Astrocyte of the cerebellum (primary cell): ENCODE results near the gene TECR.
A peak's percentile ranks its signal among the peaks of the same experiment; 100 is the strongest.

Source experiments
- DNase-seq: peaks from one replicate; pipeline ENCODE4 v3.0.0-alpha.2; 2011; ENCODE audit warnings: low read depth
- H3K4me3 ChIP-seq: 2 replicates; pipeline ENCODE4 v1.5.1; 2011; ENCODE audit warnings: mild to moderate bottlenecking, low read depth, low read length, moderate library complexity
- in situ Hi-C: cut with HindIII; loops from 2 replicates; pipeline ENCODE4 v1.10.0; 2017; ENCODE audit warnings: low sequenced_read_pairs
- TF ChIP-seq, protein P1 (sequence below): IDR thresholded peaks from 2 replicates; pipeline ENCODE4 v1.5.1; 2012; ENCODE audit warnings: low read length, low read depth, moderate library complexity, mild to moderate bottlenecking; ENCODE audit errors: missing control alignments

The TECR gene

DNA sequence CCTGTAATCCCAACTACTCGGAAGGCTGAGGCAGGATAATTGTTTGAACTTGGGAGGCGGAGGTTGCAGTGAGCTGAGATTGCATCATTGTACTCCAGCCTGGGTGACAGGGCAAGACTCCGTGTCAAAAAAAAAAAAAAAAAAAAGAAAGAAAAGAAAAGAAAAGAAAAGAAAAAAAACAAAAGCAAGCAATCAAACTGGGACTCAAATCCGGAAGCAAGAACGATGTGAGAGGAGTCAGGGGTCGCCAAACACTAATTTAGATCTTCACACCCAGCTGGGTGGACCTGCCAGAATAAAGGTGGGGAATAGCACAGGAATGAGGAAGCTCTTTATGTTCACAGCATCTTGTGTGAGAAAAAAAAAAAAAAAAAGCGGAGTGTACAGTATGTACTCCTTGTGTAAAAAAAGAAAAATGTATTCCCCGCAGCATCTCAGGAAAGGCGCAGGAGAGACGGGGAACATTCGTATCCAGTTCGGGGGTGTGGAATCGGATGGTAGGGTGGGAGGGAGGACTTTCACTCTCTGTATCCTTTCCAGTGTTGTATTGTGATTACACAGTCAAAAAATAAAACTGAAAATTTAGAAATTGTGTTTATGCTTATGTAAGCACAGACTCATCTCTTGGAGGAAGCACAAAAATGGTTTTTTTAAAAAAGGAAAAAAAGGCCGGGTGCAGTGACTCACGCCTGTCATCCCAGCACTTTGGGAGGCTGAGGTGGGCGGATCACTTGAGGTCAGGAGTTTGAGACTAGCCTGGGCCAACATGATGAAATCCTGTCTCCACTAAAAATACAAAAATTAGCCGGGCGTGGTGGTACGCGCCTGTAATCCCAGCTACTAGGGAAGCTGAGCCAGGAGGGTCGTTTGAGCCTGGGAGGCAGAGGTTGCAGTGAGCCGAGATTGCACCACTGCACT is 18.8 kb upstream of the TECR start:
- in situ Hi-C loops: loop anchor here (25.0 kb wide), 1 partner anchor 98 kb away; the partner anchor contains the start of gene DDX39A
- no peak for DNase-seq
- no peak overlapping the region for H3K4me3 ChIP-seq
- TF ChIP-seq, protein P1, sequence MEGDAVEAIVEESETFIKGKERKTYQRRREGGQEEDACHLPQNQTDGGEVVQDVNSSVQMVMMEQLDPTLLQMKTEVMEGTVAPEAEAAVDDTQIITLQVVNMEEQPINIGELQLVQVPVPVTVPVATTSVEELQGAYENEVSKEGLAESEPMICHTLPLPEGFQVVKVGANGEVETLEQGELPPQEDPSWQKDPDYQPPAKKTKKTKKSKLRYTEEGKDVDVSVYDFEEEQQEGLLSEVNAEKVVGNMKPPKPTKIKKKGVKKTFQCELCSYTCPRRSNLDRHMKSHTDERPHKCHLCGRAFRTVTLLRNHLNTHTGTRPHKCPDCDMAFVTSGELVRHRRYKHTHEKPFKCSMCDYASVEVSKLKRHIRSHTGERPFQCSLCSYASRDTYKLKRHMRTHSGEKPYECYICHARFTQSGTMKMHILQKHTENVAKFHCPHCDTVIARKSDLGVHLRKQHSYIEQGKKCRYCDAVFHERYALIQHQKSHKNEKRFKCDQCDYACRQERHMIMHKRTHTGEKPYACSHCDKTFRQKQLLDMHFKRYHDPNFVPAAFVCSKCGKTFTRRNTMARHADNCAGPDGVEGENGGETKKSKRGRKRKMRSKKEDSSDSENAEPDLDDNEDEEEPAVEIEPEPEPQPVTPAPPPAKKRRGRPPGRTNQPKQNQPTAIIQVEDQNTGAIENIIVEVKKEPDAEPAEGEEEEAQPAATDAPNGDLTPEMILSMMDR: no peak

DNA sequence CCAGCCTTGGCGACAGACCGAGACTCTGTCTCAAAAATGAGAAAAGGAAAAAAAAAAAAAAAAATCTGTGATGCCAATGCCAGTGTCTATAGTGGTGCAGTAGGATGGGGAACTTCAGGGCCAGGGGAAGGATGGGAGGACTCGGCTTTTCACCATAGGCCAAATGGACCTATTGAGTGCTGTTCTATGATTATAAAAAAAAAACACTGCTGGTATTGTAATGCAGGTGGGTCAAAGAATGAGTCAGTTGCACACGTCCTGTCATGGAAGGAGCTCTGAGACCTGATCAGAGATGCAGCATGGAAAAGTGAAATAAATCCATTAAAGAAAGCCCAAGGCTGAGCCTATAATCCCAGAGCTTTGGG is 18.2 kb upstream of the TECR start:
- H3K4me3 ChIP-seq: no peak overlapping the region
- TF ChIP-seq, protein P1: no peak
- in situ Hi-C loops: loop anchor here (25.0 kb wide), 1 partner anchor 99 kb away; the partner anchor contains the start of gene DDX39A
- DNase-seq: no peak

DNA sequence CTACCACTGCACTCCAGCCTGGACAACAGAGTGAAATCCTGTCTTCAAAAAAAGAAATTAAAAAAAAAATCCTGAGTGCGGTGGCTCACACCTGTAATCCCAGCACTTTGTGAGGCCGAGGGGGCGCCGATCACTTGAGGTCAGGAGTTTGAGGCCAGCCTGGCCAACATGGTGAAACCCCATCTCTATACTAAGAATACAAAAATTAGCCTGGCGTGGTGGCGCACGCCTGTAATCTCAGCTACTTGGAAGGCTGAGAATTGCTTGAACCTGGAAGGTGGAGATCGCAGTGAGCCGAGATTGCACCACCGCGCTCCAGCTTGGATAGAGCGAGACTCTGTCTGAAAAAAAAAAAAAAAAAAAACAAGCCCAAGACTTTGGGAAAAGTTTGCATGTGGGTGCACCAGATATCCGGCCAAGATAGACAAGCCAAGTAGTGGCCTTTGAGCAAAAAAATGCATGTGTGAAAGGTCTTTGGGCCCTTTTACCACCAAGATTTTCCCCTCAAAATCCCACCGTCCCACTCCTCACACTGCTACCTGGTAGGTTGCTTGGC is 16.9 kb upstream of the TECR start:
- in situ Hi-C loops: loop anchor here (25.0 kb wide), 1 partner anchor 100 kb away; the partner anchor contains the start of gene DDX39A
- TF ChIP-seq, protein P1: no peak
- DNase-seq: no peak
- H3K4me3 ChIP-seq: no peak overlapping the region

DNA sequence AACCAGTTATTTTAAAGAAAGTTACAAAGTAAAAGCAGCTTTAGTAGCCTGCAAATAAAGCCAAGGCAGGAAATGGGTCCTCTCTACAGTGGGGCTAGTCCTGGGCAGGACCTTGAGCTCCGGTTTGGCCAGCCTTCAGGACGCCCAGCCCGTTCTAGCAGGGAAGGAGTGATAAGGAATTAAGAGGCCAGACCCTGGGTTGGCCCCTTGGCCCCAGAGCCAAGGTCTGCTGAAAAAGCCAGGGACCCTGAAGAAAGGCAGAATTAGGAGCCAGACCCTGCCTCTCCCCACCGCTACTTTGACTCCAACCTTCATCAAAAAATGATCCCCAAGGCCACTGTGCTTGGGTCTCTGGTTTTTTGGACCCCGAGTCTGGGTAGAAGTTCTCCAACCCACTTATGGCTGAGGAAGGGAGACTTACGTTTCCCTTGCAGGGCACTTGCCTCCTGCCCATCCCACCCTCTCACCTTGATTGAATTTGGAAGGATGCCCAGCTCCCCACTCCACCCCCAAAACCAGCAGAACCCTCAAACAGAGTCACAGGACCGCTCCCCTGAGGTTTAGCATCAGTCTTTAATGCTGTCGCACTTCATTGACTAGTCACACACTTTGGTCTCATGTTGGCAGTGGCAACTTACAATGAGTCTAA is 15.1 kb upstream of the TECR start:
- DNase-seq: no peak
- TF ChIP-seq, protein P1: no peak
- H3K4me3 ChIP-seq: no peak overlapping the region
- in situ Hi-C loops: loop anchor here (25.0 kb wide), 1 partner anchor 102 kb away; the partner anchor contains the start of gene DDX39A

DNA sequence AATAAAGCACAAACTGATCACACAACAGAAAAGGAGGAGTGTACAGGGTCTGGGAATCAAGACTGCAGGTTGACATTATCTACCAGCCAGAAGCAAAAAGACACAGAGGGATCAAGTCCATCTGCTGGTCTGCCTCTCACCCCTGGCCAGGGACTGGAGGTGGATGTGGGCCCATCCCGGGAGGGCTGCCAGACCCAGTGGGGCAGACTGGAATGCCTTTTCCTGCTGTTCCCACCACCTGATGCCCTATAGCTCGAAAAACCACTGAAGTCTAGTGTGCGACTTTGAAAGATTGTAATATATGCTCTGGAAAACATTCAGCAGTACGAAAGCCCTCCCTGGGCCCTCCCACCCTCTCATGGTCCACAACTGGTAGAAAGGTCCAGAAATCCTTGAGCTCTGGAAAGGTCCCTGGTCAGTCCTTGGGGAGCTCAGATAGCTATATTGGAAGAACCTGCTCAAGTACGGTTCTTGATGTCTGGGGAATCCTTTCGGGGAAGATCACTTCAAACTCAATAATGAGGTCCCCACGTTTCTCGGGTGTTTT is 13.8 kb upstream of the TECR start:
- in situ Hi-C loops: loop anchor here (25.0 kb wide), 1 partner anchor 103 kb away; the partner anchor contains the start of gene DDX39A
- TF ChIP-seq, protein P1: no peak
- H3K4me3 ChIP-seq: peak overlapping the region; percentile 86
- no peak for DNase-seq

DNA sequence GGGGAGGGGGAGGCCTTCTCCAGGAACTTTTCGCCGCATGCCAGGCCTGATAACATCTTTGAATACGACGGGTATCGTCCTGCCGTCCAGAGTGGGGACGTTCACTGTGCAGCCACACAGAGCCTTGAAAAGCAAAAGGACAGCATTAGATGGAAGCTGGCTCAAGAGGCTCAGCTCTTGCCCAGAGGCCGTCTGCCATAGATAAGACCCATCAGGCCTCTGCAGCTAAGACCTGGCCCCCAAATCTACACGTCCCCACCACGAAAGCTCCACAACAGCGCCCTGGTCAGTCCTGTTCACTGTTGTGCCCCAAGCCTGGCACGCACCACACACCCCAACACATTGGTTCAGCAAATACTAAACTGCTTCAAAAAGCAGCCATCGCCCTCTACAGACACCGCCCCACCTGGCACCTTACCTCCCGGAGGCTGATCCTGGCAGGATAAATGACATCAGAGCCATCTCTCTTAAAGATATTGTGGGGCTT is 13.3 kb upstream of the TECR start:
- in situ Hi-C loops: loop anchor here (25.0 kb wide), 1 partner anchor 104 kb away; the partner anchor contains the start of gene DDX39A
- H3K4me3 ChIP-seq: peak overlapping the region; percentile 86
- DNase-seq: no peak
- TF ChIP-seq, protein P1: no peak
